Measurements from ENCODE around the gene UPK1B. TPM values are rescaled to one million over a fixed set of nuclear protein-coding genes. Genes with fewer than 3 reads are reported as not detected.

The UPK1B gene
- total RNA-seq, 1 experiment from 2014 or later = 1.0 TPM

- Histone ChIP-seq H3K9ac (ENCODE audit: extremely low read depth, insufficient read length, low read length) (no peak overlapping the region), H3K23ac (ENCODE audit: insufficient read length, low read depth, low read length) (no peak overlapping the region), H3K27me3 (ENCODE audit: insufficient read depth, low read length) (no peaks in the 10 kb centered on the region), H4K20me1 (ENCODE audit: control insufficient read depth, insufficient read depth, insufficient read length) (no peaks in the 10 kb centered on the region), H3K9me3 (ENCODE audit: control insufficient read depth, low read depth, low read length) (no peaks in the 10 kb centered on the region), H3K27ac (ENCODE audit: insufficient read length, low read depth, low read length) (no peak overlapping the region), H3K18ac (ENCODE audit: insufficient read length, low read depth, low read length) (no peak overlapping the region), H2BK5ac (ENCODE audit: insufficient read length, low read length) (no peak overlapping the region), H2AK5ac (ENCODE audit: insufficient read length, low read length) (no peak overlapping the region), H3K14ac (ENCODE audit: insufficient read depth, low read length) (no peak overlapping the region), H3K79me2 (ENCODE audit: insufficient read depth, low read length) (no peaks in the 10 kb centered on the region), H3T11ph (ENCODE audit: low read length) (no peak overlapping the region), H3K23me2 (ENCODE audit: insufficient read length, low read depth, low read length, poor library complexity, severe bottlenecking) (no peaks in the 10 kb centered on the region), H2AFZ (ENCODE audit: low read length) (no peak overlapping the region), H2BK12ac (ENCODE audit: insufficient read length, low read depth, low read length) (no peak overlapping the region), H4K91ac (ENCODE audit: insufficient read length, low read depth, low read length) (no peak overlapping the region), H3K4me2 (ENCODE audit: insufficient read depth, insufficient read length, low read length) (no peak overlapping the region), H4K5ac (ENCODE audit: insufficient read length, low read depth, low read length) (no peak overlapping the region), H2BK20ac (ENCODE audit: low read depth, low read length, poor library complexity, severe bottlenecking) (no peak overlapping the region), H3K56ac (ENCODE audit: insufficient read length, low read depth, low read length) (no peak overlapping the region), H4K8ac (replicated peaks; ENCODE audit: insufficient read length, low read depth, low read length) (no peak overlapping the region), H3K4ac (ENCODE audit: low read depth, low read length) (no peak overlapping the region), H3K4me1 (ENCODE audit: insufficient read depth, low read length) (no peaks in the 10 kb centered on the region), H3K79me1 (ENCODE audit: insufficient read depth, low read depth, low read length, poor library complexity, severe bottlenecking) (no peaks in the 10 kb centered on the region), H2BK120ac (ENCODE audit: low read depth, low read length, poor library complexity, severe bottlenecking) (no peak overlapping the region), H2BK15ac (ENCODE audit: low read depth, low read length) (no peak overlapping the region)
- Mint-ChIP-seq H3K4me3 (no peak overlapping the region), H3K27me3 (ENCODE audit: low read depth) (no peaks in the 10 kb centered on the region), H3K27ac (peak overlapping the region in 2 of 3 experiments; percentile 12 to 46; a peak in 2 of 7 replicates), H3K9me3 (no peaks in the 10 kb centered on the region), H3K36me3 (ENCODE audit: insufficient read depth in 1 of 3, low read depth in 3 of 3) (peaks cover 18 to 81% (median 71%) of the 10 kb centered on the region in 3 experiments; a peak in 6 of 7 replicates), H3K4me1 (no peaks in the 10 kb centered on the region)
- DNase-seq = no peak
- no peak for TF ChIP-seq CTCF (conservative IDR thresholded peaks at IDR 0.05)
- no CpG with 5 or more reads among the region's 3 CpGs for WGBS (ENCODE audit: extremely low coverage, insufficient read length, low lambda C conversion rate)
Observed at GRCh38 chr3:119220970-119221667, 47.7 kb downstream of the UPK1B start.
